CD4-positive, alpha-beta T cell treated with Interleukin-17A for 4 hours (primary cell): ENCODE results near the gene URM1.
A peak's percentile ranks its signal among the peaks of the same experiment; 100 is the strongest.

ENCODE experiments used
- DNase-seq: peaks from one replicate; pipeline ENCODE4 v3.0.0-alpha.2; 2020; ENCODE audit warnings: mixed read lengths

The URM1 gene

GRCh38 chr9:128349772-128350171 is 21.4 kb upstream of the URM1 start:
- no peak for DNase-seq

DNA sequence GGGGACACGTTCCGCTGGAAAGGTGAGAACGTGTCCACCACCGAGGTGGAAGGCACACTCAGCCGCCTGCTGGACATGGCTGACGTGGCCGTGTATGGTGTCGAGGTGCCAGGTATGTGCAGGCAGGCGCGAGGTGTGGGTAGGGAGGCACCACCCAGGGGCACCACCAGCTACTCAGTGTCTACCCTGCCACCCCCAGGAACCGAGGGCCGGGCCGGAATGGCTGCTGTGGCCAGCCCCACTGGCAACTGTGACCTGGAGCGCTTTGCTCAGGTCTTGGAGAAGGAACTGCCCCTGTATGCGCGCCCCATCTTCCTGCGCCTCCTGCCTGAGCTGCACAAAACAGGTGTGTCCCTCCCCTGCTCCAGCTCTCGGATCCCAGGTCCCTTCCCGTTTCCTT is 15.7 kb upstream of the URM1 start:
- no peak for DNase-seq

DNA sequence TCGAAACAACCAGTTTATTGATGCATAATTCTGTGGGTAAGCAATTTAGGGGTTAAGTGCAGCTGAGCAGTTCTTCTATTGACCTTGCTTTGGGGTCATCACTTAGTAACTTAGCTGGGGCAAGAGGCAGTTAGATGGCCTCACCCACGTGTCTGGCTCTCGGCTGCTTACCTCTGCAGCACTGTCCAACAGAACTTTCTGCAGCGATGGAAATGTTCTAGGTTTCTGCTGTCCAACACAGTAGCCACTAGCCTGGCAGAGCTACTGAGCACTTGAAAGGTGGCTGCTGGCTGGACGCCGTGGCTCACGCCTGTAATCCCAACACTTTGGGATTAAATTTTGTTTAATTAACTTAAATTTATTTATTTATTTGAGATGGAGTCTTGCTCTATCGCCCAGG is 13.1 kb upstream of the URM1 start:
- no peak for DNase-seq

GRCh38 chr9:128358861-128359260 is 12.3 kb upstream of the URM1 start:
- DNase-seq: no peak

DNA sequence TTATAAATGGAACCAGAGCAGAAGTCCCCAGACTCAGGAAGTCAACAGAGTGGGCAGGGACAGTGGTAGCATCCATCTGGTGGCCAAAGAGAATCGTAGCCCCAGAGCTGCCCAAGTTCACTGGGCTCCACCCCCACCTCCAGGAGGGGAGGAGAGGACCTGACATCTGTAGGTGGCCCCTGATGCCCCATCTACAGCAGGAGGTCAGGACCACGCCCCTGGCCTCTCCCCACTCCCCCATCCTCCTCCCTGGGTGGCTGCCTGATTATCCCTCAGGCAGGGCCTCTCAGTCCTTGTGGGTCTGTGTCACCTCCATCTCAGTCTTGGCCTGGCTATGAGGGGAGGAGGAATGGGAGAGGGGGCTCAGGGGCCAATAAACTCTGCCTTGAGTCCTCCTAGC is 10.3 kb upstream of the URM1 start:
- no peak for DNase-seq

DNA sequence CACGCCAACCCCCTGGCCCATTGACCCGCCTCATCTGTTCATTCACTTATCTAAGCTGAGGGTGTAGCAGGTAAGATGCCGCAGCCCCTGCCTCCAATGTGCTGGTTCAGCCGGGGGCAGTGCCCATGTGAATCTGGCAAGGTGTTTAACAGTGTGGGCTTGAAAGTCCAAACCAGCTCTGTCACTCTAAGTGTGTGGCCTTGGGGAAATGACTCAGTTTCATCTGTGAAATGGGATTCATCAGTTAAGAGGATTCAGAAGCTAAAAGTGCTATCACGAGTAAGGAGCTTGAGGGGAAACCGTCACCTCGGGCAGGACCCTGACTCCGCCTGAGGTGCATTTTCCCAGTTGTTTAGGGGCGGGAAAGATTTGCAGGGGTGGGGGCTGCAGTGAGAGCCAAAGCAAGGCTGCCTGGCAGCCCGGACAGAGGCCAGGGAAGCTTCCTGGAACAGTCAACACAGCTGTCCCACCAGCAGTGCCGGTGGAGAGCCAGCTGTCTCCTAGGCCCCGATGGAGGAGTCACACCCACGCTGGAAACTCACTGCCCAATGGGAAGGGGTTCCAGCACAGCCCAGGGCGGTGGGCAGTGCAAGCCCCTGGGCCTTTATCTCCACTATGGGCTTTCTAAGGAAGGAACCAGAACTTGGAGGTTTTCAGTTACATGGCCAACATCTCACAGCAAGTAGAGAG is 9.7 kb upstream of the URM1 start:
- no peak for DNase-seq

DNA sequence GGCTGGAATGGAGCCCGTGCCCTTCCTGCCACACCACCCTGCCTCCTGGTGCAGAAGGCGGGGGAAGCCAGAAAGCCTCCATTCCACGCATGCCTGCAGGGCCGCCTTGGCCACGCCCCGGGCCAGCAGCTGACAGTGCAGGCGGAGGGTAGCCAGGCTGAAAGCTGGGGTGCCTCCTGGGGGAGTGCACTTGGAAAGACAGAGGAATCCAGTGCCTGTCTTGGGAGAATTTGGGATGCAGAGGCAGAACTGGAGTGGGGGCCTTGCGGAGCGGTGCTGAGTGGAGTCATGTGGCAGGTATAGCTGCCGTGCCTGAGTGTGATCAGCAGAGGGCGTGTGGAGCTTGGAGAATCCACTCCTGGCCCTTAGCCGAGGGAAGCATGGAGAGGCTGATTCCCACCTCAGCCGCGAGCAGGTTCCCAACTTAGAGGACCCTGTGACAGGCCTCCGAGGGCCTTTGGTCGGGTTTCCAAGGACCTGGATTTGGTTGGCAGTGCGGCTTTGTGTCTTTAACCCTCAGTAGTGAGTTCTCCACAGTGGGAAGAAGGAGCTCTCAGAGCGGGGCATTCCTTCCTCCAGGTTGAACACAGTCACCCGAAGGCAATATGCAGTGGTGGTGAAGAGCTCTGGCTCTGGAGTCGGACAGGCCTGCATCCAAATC is 9.1 kb upstream of the URM1 start:
- DNase-seq: peak; percentile 79

DNA sequence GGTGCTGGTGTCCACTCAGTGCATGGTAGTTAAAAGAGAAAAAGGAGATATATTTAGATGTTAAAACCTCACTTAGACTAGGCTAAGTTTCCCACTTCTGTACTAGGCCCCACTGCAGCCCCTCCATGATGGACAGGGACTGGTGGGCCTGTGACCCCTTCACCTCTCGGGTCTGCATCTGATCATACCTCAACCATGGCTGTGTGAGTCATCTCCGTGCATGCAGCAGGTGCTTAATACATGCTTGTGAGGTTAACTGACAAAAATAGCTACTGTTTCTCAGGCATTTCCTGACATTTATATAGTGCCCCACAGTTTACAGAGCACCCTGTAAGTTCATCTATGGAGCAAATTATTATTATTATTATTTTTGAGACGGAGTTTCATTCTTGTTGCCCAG is 8.4 kb upstream of the URM1 start:
- DNase-seq: no peak

DNA sequence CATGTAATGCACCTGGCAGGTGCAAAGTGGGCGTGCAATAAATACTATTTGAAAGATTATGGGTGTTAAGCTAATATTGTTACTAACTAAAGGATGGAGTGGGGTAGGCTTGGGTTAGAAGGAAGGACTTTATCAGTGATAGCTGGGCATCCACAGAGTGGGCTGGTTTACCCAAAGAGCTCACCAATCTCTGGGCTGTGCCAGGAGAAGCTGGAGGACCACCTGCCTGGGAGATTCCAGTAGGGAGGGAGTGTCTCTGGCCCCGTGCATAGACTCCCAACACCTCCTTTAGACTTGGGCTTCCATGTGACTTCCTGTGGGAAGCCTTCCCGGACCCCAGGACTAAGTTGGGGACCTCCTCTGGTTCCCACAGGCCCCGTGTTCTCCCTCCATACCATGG is 5.6 kb upstream of the URM1 start:
- DNase-seq: no peak

DNA sequence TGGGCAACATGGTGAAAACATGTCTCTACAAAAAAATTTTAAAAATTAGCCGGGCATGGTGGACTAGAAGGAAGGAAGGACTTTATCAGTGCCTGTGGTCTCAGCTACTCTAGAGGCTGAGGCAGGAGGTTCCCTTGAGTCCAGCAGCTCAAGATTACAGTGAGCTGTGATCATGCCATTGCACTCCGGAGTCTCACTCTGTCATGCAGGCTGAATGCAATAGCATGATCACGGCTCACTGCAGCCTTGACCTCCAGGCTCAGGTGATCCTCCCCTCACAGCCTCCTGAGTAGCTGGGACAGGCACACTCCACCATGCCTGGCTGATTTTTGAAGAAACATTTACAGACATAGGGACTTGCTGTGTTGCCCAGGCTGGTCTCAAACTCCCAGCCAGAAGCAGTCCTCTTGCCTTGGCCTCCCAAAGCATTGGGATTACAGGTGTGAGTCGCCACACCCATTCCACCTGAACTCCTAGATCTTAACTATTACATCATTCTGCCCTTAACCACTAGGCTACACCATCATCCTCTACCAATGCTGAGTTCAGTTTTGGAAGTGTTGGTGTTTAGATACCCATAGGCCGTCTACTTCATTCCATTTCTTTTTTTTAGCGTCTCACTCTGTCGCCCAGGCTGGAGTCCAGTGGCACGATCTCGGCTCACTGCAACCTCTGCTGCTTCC is 2.0 kb upstream of the URM1 start:
- DNase-seq: no peak

- no peak for DNase-seq
These were observed 815 bp upstream of the URM1 start for GRCh38 chr9:128370367-128370751.

GRCh38 chr9:128371630-128372117 is 500 bp downstream of the URM1 start:
- no peak for DNase-seq

DNA sequence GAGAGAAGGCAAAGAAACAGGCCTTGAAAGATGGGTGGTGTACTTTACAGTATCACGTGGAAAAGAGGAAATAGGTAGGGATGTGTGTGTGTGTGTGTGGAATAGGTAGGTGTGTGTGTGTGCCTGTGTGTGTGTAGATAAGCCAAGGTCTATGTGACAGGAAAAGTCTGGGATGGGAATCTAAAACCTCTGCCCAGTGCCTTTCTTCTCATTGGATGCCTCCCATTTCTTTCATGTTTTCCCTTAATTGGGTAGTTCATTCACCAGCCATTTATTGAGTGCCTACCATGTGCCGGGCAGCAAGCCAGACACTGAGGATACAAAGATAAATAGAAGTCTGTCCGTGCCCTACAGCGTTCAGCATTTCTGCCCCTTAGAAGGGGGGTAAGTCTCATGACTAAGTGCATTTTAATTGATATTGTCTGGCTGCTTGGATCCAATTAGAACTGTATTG is 1.0 kb downstream of the URM1 start:
- DNase-seq: no peak

DNA sequence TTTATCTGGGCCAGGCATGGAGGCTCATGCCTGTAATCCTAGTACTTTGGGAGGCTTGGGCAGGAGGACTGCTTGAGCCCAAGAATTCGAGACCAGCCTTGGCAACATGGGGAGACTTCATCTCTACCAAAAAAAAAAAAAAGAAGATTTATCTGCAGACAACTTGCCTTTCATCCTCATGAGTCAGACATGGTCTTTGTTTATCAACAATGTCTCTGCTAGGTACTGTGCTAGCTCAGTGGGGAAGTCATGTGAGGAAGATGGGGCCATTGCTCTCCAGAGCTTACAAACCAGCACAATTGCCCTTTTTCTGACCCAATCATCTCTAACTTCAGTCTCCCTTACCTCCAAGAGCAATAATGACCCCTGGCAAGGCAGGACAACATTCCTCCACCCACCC is 1.6 kb downstream of the URM1 start:
- DNase-seq: no peak

GRCh38 chr9:128374221-128374675 is 3.1 kb downstream of the URM1 start:
- DNase-seq: no peak

GRCh38 chr9:128375865-128376264 is 4.7 kb downstream of the URM1 start:
- DNase-seq: no peak

DNA sequence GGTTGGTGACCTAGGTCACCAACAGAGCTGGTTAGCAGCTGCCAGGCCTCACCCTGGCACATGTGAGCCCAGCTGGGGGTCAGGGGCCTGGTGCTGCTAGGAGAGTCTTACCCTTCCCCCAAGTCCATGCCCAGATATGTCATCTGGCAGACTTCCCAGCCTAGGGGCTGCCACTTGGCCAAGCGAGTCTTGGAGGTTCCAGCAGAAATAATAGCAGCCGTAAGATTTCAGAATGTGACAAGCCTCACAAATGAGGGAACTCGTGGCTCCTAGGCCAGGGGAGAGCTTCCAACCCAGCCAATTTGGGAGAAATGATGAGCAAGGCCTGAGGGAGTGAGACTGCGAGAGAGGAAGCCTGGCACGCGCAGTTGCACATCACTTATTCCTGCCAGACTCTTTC is 11.1 kb downstream of the URM1 start:
- DNase-seq: no peak

DNA sequence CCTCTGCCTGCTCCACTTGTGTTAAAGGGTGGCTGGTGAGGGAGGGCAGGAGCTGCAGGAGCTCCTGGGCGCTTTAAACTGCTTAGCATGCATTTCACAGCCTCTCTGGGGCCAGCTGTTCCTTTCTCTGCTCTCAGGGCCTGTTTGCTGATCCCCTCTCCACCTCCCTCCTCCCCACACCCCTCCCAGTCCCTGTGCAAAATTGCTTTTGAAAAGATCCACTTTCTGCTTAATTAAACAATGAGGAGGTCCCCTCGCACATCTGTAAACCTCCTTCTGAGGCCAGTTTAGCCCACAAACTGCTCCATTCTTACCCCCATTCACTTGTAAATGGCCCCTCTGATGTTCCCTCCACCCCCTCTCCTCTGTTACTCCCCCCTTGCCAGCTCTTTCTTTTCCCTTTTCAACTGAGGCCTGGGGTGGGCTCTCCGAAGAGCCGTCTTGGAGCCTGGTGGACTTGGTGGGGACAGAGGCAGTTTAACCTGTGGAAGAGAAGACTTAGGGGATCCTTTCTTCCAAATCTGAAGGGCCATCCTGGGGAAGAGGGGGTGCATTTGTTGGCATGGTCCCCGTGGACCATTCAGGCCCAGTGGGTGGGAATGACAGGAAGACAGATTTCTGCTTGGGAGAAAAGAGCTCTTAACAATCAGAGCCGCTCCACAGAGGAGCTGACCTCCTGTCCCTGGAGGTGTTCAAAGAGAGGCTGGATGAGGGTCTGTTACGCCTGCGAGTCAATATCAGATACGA is 12.0 kb downstream of the URM1 start:
- no peak for DNase-seq

- no peak for DNase-seq
These were observed 12.6 kb downstream of the URM1 start for GRCh38 chr9:128383791-128384190.

DNA sequence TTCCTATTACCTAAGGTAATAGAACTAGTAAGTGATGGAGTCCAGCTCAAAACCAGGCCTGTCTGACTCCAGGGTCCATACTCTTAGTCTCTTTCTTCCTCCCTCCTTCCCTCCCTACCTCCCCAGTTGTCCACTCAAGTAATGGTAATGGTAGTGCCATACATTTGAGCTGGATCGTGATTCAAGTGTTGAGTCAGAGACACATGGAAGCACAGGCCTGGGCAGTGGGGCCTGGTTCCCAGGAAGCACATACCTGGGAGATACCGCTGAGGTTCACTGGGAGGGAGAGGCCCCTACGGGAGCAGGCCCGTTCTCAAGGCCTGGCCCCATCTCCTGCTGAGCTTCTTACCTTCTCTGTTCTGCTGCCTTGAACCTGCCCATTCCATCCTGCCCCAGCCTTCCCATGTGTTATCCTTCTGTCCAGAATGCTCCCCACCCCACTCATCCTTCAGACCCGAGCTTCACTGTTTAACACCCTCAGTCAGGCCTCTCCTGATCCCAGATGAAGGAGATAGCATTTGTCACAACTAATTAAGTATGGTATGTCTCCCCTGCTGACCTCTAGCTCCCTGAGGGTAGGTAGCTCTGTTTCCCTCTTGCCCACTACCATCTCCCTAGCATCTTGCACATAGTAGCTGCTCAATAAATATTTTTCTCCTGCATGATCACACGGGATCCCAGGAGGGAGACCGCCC is 13.8 kb downstream of the URM1 start:
- DNase-seq: no peak

DNA sequence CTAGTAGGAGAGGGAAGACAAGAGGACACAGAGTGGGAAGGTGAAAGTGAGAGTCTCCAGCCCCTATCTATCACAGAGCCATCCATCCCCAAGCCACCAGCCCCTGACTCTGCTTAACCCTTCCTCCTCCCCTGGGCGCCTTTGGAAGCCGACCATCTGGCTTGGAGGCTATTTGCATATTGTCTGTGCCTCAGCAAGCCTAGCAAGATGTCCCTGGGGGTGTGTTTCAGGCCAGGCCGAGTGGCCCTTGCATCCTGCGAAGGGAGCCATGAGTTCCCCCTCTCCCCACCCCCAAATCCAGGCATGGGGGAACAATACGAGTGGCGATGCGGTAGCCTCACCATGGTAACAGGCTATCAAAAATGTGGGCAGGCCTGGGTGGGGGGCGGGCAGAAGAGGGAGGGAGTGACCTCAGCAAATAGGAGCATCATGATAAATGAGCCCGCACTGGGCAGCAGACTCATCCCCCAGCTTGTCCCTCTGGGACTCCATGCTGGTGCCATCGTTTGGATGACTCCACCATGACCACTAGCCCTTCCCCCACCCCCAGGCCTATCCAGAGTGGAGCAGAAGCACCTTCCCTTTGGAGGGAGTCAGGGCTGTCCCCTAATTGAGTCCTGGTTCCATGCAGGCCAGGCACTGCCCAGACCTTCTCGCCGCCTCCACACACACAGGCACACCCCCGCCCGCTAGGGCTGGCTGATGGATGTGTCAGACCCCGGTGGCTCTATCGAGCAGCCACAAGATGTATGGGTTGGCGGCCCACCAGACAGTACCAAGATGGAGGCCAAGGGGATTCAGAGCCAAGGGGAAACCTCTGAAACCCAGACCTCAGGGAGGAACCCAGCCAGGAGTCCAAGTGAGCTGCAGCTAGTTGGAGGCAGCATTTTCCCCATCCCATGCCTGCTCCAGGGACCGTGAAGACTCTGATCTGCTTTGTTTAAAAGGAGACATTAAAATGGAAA is 14.6 kb downstream of the URM1 start:
- DNase-seq: no peak
